ENCODE data around the gene LSAMP.
"Not testable (repeated sequence)": the region's sequence is repeated elsewhere in the genome, so short reads cannot be mapped to it uniquely, and the experiment has no call there.

Gene LSAMP

DNA sequence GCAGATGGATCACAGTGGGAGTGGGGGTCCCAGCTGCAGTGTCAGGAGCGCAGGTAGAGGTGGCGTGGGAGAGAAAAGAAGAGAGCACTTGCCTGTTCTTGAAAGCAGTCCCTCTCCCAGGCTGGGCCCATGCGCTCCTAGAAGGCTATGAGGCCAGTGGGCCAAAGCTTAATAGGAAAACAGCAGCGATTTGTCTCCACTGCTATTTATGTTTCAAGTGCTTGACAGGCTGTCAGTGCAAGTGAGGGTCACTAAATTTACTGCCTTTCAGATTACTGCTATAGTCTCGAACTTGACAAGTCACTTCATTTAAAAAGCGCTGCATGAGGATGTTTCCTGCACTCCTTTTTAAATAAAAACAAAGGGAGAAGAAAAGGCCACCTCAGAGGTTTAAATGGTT lies 582.4 kb downstream of the LSAMP start:
- DNase-seq: no peak

DNA sequence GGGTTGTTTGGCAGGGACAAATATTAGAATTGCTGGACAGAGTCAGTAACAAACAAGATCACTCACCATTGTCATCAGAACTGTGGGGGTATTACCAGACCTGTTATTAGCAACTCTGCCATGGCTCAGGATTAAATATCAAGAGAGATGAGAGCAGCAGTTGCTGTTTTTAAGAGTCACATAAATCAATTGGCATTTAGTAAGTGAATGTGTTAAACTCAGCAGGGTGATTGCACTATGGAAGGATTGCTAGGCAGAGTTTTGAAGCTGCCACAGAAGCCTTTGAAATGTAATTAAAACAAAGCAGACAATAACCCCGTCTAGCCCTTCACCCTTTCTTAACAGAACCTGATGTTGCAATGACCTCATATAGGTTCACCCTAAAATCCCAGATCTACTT lies 583.2 kb downstream of the LSAMP start:
- no peak for DNase-seq

DNA sequence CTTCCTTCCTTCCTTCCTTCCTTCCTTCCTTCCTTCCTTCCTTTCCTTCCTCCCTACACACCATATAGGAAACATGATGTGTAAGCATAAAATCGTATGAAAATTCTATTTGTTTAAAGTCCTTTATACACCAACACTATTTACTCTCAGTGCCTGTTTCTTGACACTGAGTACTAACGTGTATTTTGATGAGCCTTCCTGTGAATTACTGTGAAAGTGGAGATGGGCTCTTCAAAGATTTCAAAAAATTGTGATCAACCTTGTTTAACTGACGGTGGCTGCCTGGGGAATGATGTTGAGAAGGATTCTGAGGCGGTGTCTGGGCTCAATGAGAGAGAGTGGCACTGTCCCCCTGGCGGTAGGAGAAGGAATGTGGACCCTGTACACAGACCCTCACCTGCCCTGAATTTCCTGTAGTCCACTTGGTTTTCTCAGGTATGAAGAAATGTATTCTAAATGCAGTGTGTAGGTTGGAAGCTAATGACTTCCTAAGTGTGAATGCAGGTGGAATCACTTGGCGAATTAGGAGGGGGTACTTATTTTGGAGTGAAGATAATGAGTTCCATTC lies 584.0 kb downstream of the LSAMP start:
- DNase-seq: no peak

DNA sequence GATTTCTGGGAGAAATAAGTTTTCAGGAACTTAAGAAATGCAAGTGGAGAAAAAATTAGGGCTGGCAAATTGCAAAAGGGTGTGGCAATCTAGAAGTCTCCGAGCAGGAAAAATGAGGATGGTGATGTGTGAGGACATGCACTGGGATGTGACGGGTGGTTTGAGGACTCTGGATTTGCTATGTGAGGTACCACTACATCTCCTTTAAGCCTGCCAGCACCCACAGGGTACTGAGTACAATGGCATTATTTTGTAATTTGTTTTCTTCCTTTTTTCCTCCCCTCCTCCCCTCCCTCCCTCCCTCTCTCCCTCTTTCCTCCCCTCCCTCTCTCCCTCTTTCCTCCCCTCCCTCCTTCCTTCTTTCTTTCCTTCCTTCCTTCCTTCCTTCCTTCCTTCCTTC lies 584.5 kb downstream of the LSAMP start:
- no peak for DNase-seq

DNA sequence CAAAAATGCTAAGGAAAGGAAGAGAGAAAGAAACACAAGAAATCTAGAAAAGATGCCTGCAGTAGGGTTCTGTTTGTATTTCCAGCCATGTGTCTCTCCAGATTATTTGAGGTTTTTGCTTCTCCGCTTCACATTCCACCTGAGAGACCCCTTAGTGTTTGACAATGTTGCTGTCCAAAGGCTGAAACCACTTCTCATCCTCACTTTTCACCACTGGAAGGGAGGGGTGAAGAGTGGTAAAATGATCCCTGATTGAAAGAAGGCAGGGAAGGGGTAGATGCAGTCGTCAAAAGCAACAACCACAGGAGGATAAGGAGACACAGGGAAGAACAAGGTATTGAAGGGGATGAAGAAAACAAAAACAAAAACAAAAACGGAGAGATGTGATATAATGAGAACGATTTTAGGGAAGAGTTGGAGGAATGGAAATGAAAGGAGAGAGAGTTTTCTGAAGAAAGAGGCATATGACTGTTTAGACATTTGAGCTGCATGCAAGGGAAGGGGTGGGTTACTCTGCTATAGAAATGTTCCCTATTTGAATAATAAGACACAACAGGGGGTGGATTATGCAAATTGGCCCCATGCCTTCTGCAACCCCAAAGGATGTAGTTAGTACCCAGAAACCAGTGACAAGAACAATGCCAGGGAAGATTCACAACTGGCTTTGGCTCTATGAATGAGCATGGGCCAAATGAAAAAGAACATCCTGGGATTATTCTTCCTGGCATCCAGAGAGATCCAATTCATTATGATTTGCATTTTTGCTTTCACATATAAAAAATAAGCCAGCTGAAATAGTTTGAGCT lies 586.1 kb downstream of the LSAMP start:
- no peak for DNase-seq

DNA sequence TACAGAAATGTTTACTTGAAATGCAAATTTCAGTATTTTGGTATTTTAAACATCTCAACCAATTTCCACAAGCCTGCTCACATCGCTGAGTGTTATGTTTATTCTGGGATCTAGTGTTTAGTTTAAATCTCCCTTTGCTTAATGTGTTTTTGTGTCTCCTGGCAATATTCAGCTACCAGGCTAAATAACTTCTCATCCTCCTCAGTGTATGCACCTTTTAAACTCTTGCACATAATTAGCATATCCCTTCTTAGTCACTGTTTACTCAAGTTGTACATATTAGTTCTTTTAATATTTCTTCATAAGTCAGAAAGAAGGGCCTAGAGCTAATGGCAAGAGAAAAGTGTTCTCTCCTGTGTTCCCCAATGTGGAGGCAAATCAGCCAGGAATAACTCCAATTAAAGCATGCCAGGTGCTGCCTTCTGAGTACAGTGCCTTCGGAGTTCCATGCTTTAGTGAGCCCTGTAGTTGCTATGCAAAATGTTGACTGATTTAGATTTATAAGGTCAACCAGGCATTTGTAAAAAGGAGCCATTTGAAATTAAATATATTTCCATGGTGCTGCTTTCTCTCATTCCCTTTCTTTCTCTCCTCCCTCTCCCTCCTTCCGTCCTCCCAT lies 587.7 kb downstream of the LSAMP start:
- DNase-seq: no peak

DNA sequence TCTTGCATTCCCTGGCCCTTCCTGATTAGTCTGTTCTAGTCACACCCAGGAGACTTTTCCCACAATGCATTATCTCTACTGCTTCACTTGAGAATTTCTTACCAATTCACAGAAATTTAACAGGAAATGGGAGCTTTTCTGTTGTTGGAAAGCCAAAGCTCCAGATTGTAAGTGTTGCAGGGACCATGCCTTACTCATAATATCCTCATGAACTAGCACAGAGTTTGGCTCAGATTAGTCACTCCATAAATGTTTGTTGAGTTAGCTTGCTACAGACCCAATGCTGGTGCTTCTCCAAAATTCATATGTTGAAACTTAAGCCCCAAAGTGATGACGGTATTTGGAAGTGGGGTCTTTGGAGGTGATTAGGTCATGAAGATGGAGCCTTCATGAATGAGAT lies 589.4 kb downstream of the LSAMP start:
- DNase-seq: no peak

DNA sequence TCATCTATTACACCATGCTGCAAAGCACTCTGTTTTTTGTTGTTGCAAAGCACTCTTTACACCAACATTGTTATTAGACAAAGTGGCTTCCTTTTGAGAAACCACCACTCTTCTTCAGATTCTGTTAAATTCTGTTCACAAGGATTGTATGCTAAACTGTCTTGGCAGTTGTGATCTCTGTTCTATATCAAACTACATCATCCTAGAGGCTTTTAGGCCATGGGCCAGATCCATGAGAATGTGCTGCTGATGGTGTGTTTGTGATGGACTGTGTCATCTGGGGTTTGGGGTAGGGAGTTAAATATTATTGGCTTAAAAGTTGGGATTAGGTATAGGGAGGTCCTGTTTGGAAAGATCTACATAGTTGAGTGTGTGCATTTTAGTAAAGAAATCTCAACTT lies 592.2 kb downstream of the LSAMP start:
- DNase-seq: no peak

DNA sequence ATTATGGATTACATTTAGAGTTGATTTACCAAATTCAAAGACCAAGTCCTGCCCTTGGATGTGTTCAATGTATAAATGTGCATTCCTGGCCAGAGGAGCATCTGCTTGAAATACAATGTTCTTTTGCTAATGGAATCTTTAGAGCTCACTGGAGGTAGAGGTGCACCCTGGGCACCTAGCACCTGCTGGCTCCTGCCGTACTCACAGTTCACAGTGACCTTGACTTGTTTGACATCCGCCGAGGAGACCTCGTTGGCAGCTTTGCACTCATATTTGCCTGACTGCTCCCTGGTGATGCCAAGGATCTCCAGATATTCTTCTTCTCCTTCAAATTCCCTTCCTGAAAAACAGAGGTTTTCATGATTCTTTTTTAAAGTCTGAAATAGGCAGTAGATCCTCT lies 593.0 kb downstream of the LSAMP start:
- DNase-seq: no peak

DNA sequence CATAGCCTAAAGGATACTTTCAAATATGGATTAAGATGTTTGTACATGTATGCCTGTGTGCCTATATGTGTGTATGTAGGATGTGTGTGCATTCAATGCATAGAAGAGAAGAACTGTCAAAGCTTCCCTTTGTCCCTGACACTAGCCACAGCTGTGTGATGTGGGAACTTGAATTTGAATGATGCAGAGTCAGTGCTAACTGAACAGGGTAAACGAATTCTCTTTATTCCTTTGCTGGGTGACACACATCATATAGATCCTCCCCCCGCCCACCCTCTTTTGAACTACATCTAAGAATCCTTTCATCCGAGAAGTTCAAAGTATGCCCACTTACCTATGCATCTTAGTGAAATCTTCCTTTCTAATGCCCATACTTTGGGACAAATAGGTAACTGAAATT lies 593.7 kb downstream of the LSAMP start:
- no peak for DNase-seq

DNA sequence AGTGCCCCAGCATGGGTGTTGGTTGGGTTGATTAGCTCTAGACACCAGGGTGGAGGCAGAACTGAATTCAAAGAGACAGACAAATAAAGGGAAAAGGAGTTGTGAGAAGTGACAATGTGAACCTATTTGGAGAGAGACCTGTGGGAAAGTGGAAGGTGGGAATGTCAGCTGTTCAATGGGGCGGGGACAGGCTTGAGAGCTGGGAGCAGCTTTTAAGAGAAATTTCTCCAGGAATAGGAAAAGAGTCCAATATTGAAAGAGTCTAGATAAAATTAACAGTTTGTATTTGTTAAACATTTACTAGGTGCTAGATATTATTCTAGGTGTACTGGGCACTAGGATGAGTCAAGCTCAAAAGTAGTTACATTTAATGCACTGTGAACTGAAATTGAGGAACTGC lies 596.6 kb downstream of the LSAMP start:
- DNase-seq: no peak

DNA sequence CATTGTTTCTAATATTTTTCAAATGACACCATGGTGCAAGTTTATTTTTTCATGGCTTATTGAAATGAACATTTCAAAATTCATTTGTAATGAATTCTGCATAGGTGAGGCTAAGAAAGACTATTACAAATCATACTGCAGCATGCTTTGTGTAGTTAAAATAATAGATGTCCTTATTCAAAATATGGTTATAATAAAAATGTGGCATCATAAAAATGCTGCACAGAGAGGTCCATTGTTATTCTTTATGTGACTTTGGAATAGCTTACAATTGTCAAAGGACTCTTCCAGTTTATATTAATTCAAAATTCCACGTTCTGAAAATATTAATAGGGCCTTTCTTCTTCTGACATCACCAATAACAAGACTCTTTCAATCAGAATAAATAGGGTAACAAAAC lies 599.3 kb downstream of the LSAMP start:
- DNase-seq: no peak

DNA sequence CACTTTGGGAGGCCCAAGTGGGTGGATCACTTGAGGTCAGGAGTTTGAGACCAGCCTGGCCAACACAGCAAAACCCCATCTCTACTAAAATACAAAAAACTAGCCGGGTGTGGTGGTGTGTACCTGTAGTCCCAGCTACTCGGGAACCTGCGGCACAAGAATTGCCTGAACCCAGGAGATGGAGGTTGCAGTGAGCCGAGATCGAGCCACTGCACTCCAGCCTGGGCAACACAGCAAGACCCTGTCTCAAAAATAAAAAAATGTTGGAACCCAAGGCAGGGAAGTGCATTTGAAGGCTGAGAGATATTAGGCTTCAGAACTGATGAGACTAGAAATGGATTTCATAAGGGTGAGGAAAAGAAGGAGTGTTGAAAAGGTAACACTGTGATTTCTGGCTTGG lies 600.6 kb downstream of the LSAMP start:
- DNase-seq: not testable (repeated sequence)

DNA sequence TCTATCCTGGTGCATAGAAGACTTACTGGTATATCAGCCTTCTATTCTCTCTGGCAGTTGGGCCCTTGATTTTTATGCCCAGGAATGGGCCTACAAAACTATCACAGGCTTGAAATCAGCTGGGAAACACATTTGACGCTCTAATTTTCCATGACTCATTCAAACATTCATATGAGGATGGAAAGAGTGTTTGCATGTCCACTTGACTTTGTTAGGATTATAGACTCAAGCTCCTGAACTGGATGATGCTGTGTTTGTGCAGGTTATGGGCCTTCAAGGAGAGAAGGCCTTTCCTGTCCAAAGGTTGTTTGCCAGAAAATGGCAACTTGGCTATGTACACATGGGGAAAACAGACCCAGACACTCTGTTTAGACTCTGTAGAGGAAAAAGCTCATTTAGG lies 602.1 kb downstream of the LSAMP start:
- no peak for DNase-seq

DNA sequence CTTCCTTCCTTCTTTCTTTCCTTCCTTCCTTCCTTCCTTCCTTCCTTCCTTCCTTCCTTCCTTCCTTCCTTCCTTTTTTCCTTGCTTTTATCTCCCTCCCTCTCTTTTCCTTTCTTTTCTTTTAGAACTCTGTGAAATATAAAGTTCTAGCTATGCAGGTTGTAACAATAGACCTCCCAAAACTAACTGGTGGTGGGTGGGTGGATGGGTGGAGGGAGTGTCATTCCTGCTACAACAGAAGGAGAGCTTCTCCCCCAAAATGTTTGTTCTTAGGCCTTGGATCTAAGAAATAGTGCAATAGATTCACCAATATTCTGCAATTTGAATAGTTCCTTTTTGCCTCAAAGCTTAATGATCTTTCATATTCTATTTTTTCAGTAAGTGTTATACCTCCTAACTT lies 606.0 kb downstream of the LSAMP start:
- DNase-seq: no peak

DNA sequence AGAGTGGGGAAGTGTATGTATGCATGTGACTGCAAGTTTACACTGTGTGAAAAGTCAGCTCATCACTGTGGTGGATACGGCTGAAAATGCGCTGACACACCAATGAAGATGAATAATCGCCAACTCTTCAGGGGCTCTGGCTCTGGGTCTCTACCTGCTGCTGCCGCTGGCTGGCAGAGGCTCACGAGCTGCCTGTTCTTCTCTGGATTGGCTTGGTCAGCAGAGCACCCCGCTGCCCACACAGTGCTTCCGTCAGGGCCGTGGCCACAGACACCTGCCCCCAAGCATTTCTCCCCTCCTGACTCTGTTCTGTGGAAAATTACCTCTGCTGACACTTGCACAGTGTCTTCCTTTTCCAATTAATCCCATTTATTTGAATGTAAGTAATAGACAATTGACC lies 606.5 kb downstream of the LSAMP start:
- DNase-seq: no peak

DNA sequence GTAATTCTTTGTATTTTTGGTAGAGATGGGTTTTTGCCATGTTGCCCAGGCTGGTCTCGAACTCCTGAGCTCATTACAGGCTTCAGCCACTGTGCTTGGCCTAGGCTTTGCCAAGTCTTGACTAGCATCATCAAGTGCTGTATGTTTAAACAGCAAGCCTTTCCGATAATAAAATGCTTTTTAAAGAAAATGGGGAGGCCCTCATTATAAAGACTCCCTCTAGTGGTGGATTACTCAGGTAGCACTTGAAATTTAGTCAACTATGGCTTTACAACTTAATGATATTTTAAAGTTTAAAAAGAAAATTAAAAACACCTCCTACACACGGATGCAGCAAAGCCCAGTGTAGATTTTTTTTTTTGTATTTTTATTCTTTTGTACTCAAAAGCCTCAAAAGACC lies 608.3 kb downstream of the LSAMP start:
- DNase-seq: no peak

DNA sequence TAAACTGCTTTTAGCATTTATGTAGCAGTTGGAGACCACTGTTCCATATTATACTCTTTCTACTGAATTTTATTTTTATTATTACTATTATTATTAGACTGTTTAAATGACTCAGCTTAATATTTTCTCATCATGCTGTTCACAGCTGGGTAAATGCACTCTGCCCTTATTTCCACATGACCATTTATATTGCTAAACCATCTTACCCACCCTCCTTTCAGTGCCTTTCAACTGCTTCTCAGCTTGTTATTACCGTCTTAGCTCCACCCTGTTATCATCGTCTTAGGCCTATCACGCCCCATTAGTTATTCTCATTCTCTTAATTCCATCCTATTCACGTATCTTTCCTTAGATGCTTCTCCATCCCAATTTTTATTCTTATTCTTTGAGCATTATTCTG lies 609.3 kb downstream of the LSAMP start:
- no peak for DNase-seq

DNA sequence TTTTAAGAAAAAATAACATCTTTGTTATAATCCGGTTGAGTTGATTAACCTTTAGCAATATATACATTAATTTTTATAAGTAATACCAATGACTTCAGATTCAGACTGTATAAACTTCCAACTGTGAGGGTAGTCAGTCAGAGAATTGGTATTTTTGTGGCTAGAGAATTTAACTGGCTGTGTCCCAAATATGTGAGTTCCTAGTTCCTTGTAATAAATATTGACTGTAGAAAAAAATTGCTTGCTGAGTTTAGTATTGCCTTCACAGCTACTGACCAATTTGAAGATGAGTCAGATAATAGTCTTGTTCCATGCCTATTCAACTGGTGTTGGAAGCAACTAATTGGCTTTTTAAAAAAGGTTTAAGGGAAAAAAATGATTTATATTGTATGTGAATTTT lies 611.2 kb downstream of the LSAMP start:
- no peak for DNase-seq

DNA sequence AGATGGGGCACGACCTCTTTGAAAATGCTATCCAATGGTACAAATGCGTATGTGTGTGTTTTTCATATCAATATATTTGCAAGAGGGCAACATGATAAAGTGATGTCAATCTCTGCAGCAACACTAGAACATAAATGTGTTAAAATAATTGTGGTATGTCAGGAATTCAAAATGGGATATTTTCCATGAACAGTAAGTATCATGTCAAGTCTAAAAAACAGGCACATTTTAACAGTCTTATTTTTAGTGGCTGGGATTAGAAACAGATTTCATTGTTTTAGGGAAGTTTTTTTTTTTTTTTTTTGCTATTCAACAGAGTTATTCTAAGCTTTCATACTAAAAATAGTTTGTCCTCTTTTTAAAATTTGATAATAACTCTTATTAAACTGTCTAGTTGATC lies 612.2 kb downstream of the LSAMP start:
- no peak for DNase-seq

DNA sequence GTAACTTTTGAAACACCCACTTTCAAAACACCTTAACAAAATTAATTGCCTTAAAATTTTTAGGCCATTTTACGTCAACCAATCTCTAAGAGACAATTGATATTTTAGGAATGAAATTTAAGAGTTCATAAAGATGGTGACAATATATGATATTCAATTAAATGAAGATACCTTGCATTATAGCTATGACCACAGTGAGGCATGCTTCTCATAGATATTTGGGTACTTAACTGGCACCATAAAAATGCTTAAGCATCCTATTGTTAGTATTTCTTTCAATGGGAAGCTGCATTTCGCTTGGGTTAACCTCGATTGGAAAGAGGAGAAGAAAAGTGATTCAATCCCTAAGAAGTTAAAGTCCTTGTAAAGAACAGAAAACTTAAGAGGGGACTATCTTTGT lies 613.0 kb downstream of the LSAMP start:
- DNase-seq: no peak

DNA sequence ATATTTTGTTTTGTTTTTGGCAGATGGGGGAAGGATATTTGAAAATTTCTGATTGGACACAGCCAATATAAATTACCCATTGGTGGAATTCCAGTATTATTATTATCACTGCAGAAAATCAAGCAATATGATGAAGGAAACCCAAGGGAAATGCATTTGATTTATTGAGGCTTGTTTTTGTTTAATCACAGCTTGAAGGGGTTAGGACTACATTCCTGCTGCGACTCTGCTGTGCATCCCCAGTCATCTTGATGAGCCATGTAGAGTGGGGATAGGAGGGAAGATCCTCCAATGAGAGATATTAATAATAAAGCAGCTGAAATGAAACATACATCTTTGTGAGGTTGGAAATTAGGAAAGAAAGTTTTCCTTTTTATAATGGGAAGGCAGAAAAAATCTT lies 613.4 kb downstream of the LSAMP start:
- no peak for DNase-seq

DNA sequence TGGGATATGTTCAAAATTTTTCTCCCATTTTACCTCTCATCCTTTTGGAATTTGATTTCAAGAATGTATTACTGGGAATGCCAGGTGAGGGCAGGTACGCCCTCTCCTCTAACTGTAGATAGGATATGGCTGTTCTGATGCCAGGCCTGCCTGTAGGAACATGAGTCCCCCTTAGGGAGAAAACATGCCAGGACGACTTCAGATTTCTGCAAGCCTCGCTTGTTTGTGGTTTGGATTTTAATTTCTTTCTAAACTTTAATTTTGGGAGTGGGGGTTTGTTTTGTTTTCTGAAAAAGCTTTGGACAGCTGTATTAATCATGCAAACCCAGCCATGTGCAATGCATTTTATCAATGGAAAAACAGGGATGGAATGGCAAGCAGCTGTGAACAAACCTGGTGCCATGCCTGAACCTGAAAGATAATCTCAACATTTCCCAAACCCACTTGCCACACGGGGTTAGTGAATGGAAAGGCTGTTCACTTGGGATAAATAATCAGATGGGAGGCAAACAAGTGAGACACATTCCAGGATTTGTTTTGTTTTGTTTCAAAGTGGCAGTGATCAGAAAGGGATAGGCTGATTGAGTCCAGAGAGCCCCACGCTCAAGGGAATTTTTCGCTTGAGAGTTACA lies 614.4 kb downstream of the LSAMP start:
- DNase-seq: no peak

DNA sequence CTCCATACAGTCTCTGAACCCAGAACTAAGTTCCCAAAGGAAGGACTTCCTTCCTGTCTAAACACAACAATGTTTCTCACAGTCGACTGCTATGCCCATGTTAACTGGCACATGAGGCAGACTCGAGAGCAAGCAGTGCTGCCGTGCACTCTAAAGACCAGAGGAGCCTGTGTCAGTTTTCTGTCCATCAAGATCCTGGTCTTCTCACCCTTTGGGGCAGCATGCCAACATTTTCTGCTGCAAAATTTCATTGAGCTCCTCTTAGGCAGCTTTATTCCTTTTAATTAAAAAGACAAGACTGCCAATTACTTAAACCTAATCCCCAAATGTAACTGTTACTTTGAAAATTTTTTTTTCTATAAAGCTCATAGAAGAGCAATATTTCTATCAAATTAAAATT lies 616.9 kb downstream of the LSAMP start:
- no peak for DNase-seq
